Neural crest cell (in vitro differentiated cells): ENCODE data around the gene C1QBP. TPM values are rescaled to one million over a fixed set of nuclear protein-coding genes. Genes with fewer than 3 reads are reported as not detected.
"Not testable (repeated sequence)": the region's sequence is repeated elsewhere in the genome, so short reads cannot be mapped to it uniquely, and the experiment has no call there.

Experiments
- DNase-seq: peaks from one replicate; pipeline ENCODE4 v3.0.0; 2021; ENCODE audit warnings: low read depth, mixed read lengths, low spot score
- H3K27ac Mint-ChIP-seq: one replicate; pipeline ENCODE4 v1.8.0; 2021; ENCODE audit warnings: mild to moderate bottlenecking, mixed read lengths; ENCODE audit not compliant: unreplicated experiment
- H3K27me3 Mint-ChIP-seq: 2 replicates; pipeline ENCODE4 v1.8.0; 2021; ENCODE audit warnings: low read depth, mild to moderate bottlenecking, mixed read lengths
- H3K36me3 Mint-ChIP-seq: 2 replicates; pipeline ENCODE4 v1.8.0; 2021; ENCODE audit warnings: low read depth, mild to moderate bottlenecking, mixed read lengths
- H3K4me1 Mint-ChIP-seq: 2 replicates; pipeline ENCODE4 v1.8.0; 2021; ENCODE audit warnings: mixed read lengths
- H3K4me3 Mint-ChIP-seq: one replicate; pipeline ENCODE4 v1.8.0; 2021; ENCODE audit warnings: mild to moderate bottlenecking, mixed read lengths
- H3K9me3 Mint-ChIP-seq: 2 replicates; pipeline ENCODE4 v1.8.0; 2021; ENCODE audit warnings: mixed read lengths
- total RNA-seq: library from RNA; stranded (reverse); gene quantifications from 2 replicates; pipeline ENCODE4 v1.2.1, GENCODE V29; 2021
- TF ChIP-seq, protein P1 (sequence below): fragments of 200-600 bp; sonication (generic); conservative IDR thresholded peaks from 2 replicates; pipeline ENCODE4 v1.5.0; 2021; ENCODE audit warnings: antibody characterized with exemption, mild to moderate bottlenecking

Gene C1QBP
- total RNA-seq, 1 donor from 2014 or later: 202 TPM

DNA sequence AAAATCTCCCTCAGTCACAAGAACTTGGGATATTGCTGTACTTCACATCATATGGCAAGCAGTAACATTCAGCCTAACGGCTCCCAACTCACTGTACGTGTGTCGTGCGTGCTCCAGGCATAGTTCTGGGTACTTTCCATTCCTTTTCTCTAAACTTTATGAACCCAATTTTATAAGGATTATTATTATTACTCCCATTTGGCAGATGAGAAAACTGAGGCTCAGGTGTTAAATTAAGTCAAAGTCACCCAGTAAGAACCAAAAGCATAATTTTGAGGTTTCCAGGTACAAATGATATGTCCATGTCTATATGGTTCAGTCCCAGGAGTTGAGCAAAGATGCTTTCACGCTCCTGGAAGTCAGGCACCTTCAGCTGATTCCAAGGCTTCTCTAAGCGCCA, 4.8 kb upstream of the C1QBP start:
- Mint-ChIP-seq H3K36me3 (peaks cover 4% of the 10 kb centered on the region), H3K9me3 (no peaks in the 10 kb centered on the region), H3K27me3 (no peaks in the 10 kb centered on the region), H3K27ac (no peak overlapping the region), H3K4me3 (no peak overlapping the region), H3K4me1 (peaks cover 9% of the 10 kb centered on the region)
- no peak for DNase-seq
- TF ChIP-seq, protein P1, sequence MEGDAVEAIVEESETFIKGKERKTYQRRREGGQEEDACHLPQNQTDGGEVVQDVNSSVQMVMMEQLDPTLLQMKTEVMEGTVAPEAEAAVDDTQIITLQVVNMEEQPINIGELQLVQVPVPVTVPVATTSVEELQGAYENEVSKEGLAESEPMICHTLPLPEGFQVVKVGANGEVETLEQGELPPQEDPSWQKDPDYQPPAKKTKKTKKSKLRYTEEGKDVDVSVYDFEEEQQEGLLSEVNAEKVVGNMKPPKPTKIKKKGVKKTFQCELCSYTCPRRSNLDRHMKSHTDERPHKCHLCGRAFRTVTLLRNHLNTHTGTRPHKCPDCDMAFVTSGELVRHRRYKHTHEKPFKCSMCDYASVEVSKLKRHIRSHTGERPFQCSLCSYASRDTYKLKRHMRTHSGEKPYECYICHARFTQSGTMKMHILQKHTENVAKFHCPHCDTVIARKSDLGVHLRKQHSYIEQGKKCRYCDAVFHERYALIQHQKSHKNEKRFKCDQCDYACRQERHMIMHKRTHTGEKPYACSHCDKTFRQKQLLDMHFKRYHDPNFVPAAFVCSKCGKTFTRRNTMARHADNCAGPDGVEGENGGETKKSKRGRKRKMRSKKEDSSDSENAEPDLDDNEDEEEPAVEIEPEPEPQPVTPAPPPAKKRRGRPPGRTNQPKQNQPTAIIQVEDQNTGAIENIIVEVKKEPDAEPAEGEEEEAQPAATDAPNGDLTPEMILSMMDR: no peak

DNA sequence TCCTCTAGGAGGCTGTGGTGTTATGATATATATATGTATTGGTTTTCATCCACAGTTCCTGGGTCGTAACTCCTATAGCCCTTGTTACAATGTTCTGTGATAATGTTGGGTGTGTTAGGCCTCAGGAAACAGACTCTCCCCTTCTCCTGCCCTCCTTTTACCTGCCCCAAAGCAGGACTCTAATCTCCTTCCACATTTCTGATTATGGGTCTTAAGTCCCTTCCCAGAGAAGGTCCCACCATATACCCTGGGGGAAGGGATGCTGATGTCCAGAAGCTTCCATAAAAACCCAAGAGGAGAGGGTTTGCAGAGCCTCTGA, 450 bp upstream of the C1QBP start:
- no peaks in the 10 kb centered on the region for H3K9me3 Mint-ChIP-seq
- H3K4me1 Mint-ChIP-seq: peaks cover 37% of the 10 kb centered on the region
- TF ChIP-seq, protein P1: peak; percentile 27
- peaks cover 8% of the 10 kb centered on the region for H3K36me3 Mint-ChIP-seq
- no peak for DNase-seq
- H3K27me3 Mint-ChIP-seq: no peaks in the 10 kb centered on the region
- H3K27ac Mint-ChIP-seq: peak overlapping the region; percentile 81
- peak overlapping the region; percentile 94 for H3K4me3 Mint-ChIP-seq

DNA sequence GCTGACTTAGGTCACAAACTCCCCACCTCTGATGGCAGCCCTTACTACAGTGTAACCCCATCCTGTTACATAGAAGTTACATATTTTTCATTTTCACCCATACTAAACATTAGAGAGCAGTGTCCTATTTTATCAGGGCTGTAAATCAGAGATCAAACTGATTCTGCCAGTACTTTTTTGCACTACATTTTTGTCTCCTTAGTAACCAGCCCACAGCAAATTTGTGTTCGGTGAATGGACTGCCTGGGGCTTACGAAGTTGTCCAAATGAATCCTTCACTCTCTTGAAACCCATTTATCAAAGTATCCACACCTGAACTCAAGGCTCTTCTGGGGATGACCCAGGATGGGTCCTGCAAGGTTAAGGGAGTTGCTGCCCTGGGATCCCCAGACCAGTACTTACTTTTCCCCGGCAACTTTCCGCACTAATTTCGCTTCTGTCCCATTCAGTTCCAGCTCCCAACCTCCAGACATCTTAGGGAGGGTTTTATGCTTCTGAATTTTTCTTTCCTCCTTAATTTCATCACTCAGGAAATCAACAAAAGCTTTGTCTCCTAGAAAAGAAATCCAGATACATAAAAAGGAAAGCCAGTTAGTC, 1.1 kb downstream of the C1QBP start:
- Mint-ChIP-seq H3K4me1 (peaks cover 37% of the 10 kb centered on the region), H3K27me3 (no peaks in the 10 kb centered on the region), H3K9me3 (no peaks in the 10 kb centered on the region), H3K4me3 (peak overlapping the region; percentile 94), H3K36me3 (peaks cover 10% of the 10 kb centered on the region), H3K27ac (no peak overlapping the region)
- no peak for DNase-seq
- TF ChIP-seq, protein P1: no peak

DNA sequence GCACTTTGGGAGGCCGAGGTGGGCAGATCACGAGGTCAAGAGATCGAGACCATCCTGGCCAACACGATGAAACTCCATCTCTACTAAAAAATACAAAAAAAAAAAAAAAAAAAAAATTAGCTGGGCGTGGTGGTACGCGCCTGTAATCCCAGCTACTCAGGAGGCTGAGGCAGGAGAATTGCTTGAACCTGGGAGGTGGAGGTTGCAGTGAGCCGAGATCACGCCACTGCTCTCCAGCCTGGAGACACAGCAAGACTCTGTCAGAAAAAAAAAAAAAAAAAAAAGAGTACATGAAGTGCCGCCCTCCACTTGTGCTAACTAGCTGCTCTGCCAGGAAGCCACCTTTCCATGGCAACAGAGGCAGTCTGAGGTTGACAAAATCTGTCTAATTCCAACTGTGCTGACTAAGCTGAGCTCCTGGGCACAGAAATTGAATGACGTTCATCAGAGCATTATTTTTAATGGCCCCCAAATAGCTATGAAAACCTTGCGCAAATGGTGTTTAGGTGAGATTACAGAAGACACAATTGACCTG, 3.1 kb downstream of the C1QBP start:
- H3K36me3 Mint-ChIP-seq: peaks cover 20% of the 10 kb centered on the region
- peak overlapping the region; percentile 94 for H3K4me3 Mint-ChIP-seq
- not testable (repeated sequence) for H3K9me3 Mint-ChIP-seq, DNase-seq, H3K27me3 Mint-ChIP-seq, H3K27ac Mint-ChIP-seq
- peaks cover 40% of the 10 kb centered on the region for H3K4me1 Mint-ChIP-seq

DNA sequence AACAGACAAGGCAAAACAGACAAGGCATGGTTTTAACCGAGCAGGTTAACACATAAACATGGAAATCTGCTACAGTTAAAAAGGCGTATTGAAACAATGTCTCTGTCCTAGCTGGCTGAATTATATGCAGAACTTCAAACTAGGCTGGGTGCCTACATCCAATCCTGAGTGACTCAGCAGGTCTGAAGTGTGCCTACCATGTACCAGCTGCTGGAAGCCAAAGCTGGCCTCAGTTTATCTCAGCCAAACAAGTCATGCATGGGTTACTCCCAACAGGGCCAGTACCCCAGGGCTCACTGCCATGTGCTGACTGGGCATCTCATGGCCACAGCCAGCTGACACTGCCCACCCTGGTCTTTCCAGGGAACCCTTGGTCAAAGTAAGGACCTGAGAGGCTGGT, 4.0 kb downstream of the C1QBP start:
- Mint-ChIP-seq H3K9me3 (no peaks in the 10 kb centered on the region), H3K36me3 (peaks cover 20% of the 10 kb centered on the region), H3K27me3 (no peaks in the 10 kb centered on the region), H3K4me1 (peaks cover 40% of the 10 kb centered on the region), H3K27ac (no peak overlapping the region), H3K4me3 (peak overlapping the region; percentile 73)
- no peak for DNase-seq
- TF ChIP-seq, protein P1: no peak

DNA sequence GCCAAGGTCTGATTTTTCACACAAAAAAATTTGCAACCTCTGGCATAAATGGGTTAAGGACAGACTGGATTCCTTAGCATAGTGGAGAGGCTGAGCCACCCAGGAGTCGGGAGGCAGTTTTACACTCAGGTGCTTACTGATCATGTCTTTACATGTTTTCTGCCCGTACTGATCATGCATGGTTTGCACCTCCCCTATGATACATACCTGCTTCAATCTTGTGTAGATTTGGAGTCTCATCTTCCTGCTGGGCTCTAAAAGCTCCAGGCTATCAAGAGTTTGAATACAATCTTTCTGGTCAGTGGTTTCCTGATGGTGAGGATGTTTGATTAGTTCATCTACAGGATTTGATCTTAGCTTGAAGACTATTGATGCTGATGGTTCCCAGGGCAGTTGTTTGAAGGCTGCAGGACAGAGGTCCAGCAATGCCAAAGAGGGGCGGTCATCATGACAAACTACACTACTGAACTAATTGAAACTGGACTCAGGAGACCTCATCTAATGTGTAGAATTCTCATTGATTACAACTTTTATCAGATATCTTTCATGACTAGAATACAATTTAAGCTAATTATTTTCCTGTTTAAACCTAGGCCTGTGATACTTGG, 6.9 kb downstream of the C1QBP start:
- Mint-ChIP-seq H3K9me3 (no peaks in the 10 kb centered on the region), H3K27me3 (no peaks in the 10 kb centered on the region), H3K36me3 (peaks cover 17% of the 10 kb centered on the region), H3K27ac (no peak overlapping the region), H3K4me3 (peak overlapping the region; percentile 47), H3K4me1 (peaks cover 22% of the 10 kb centered on the region)
- TF ChIP-seq, protein P1: no peak
- DNase-seq: no peak

DNA sequence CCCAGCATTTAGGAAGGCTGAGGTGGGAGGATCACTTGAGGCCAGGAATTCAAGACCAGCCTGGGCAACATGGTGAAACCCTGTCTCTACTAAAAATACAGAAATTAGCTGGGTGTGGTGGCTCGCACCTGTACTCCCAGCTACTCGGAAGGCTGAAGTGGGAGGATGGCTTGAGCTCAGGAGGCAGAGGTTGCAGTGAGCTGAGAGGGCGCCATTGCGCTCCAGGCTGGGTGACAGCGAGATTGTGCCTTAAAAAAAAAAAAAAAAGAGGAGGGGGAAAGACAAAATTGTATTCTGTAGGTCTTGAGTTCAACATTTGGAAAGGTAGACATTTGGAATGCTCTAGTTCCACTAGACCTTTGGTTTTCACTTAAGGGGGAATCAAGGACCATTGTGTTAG, 7.7 kb downstream of the C1QBP start:
- not testable (repeated sequence) for DNase-seq

More for the DNA sequence above, 7.7 kb downstream of the C1QBP start:
- H3K9me3 Mint-ChIP-seq, H3K27ac Mint-ChIP-seq, H3K27me3 Mint-ChIP-seq: not testable (repeated sequence)
- Mint-ChIP-seq H3K4me1 (peaks cover 16% of the 10 kb centered on the region), H3K4me3 (peak overlapping the region; percentile 31), H3K36me3 (peaks cover 17% of the 10 kb centered on the region)
